ENCODE measurements around the gene LCNL1.

LCNL1 gene

DNA sequence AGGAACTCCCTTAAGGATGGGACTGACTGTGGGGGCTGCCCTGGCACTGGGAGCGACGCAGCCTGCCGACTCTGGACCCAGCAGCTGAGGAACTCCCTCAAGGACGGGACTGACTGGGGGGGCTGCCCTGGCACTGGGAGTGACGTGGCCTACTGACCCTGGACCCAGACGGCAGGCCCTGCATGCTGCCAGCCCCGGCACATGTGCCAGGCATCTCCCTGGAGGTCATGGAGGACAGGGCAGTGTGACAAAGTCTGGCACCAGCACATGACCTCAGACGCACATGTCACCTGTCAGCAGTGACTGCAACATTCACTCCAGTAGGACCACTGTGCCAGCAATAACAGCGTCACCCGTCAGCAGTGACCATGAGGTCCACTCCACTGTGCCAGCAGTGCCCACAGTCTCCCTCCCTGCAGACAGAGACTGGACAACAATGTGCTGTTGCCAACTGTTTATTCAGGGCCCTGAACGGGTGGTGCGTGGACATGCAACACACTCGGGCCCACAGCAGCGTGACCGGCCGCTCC, 42.7 kb upstream of the LCNL1 start:
- no peak overlapping the region for H3K4me3 ChIP-seq (ENCODE audit: low read depth, low read length)
- TF ChIP-seq, protein P1, sequence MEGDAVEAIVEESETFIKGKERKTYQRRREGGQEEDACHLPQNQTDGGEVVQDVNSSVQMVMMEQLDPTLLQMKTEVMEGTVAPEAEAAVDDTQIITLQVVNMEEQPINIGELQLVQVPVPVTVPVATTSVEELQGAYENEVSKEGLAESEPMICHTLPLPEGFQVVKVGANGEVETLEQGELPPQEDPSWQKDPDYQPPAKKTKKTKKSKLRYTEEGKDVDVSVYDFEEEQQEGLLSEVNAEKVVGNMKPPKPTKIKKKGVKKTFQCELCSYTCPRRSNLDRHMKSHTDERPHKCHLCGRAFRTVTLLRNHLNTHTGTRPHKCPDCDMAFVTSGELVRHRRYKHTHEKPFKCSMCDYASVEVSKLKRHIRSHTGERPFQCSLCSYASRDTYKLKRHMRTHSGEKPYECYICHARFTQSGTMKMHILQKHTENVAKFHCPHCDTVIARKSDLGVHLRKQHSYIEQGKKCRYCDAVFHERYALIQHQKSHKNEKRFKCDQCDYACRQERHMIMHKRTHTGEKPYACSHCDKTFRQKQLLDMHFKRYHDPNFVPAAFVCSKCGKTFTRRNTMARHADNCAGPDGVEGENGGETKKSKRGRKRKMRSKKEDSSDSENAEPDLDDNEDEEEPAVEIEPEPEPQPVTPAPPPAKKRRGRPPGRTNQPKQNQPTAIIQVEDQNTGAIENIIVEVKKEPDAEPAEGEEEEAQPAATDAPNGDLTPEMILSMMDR (IDR thresholded peaks at IDR 0.05; ENCODE audit: borderline replicate concordance, insufficient read depth, low read depth, low read length) = no peak

DNA sequence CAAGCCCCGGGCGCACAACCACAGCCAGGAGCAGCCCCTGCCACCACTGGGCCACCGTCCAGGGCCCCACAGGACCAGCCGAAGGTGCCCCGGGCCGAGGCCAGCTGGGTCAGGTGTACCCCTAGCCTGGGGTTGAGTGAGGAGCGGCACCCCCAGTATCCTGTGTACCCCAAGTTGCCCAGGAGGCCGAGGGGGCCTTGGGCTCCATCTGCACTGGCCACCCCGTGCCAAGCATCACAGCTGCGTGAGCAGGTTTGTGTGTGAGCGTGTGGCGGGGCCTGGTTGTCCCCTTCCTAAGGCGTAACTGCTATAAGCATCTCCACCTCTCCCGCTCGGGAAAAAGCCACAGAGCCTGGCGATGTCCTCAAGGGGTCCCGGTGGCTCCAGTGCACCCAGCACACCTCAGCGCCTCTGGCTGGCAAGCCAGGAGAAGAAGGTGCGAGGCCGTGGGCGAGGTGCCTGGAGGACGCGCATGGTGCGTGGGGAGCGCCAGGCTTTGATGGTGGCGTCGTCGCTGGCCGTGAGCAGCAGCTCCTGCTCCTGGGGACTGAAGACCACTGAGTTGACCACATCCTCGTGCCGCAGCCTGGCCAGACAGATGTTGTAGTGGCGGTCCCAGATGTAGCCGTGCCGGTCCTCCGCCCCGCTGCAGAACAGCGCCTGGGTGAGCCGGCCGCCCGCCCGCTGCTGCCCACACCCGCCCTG, 42.1 kb upstream of the LCNL1 start:
- no peak overlapping the region for H3K4me3 ChIP-seq (ENCODE audit: low read depth, low read length)
- TF ChIP-seq, protein P1 (IDR thresholded peaks at IDR 0.05; ENCODE audit: borderline replicate concordance, insufficient read depth, low read depth, low read length) = no peak

DNA sequence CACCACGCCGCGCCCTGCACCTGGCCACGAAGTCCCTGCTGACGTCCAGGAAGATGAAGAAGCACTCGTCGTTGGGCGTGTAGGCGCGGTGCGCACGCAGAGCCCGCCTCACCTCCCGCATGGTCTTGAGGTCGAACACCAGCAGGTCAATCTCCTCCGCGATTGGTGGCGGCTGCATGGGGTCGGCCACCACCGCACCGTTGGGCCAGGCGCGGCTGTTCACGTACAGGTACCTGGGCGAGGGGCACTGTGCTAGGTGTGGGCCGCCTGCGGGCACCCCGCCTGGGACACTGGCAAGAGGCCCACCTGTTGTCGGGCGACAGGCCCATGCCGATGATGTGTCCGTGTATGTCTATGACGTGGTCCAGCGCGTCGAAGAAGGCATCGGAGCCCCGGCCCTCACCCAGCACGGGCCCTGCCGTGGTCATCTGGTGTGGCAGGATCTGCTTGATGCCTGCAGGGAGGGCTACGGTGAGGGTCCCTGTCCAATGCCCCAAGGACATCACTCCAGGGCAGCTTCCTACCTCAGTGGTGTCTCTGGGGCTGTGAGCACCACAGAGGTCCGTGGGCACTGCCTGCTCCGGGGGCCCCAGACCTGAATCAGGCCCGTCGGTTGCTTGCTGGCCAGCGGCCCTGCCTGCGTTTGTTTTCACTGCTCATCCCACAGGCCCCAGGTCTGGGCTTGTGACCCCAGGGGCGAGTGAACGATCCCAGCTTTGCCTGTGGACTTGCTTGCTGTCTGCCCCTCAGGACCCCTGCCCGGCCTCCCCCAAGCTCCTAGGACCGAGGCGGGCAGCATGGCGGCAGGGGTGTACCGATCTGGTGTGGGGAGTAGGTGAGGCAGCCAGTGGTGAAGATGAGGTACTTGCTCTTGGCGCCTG, 41.3 kb upstream of the LCNL1 start:
- no peak overlapping the region for H3K4me3 ChIP-seq (ENCODE audit: low read depth, low read length)
- TF ChIP-seq, protein P1 (IDR thresholded peaks at IDR 0.05; ENCODE audit: borderline replicate concordance, insufficient read depth, low read depth, low read length) = no peak

DNA sequence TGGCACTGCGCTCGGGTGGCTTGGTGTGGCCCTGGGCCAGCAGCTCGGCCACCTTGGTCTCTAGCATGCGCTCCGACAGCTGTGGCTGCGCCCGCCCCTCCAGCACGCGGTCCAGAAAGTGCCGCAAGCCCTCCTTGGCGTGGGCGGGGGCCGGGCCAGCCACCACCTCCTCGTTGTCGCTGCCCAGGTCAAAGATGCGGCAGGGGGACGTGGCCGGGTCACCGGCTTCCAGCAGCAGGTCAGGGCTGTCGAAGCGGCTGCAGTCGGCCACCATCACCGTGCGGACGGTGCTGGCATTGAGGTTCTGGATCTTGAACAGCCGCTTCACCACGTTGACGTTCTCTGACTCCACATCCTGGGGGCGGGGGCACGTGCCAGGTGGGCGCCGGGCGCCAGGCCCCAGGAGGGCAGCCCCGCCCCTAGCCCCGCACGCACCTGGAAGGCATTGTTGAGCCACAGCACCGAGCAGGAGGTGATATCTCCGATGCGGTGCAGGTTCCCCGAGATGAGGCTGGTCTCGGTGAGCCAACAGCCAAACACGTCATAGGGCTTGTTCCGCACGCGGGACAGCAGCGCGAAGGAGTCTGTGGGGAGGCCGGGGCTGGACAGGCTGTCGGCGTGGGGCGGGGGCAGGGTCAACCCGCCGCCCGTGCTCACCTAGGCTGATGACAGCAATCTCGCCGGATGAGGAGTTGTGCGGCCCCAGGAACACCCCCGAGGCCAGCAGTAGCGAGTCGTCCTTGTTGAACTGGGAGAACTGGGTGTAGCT, 40.5 kb upstream of the LCNL1 start:
- no peak overlapping the region for H3K4me3 ChIP-seq (ENCODE audit: low read depth, low read length)
- TF ChIP-seq, protein P1 (IDR thresholded peaks at IDR 0.05; ENCODE audit: borderline replicate concordance, insufficient read depth, low read depth, low read length) = no peak

DNA sequence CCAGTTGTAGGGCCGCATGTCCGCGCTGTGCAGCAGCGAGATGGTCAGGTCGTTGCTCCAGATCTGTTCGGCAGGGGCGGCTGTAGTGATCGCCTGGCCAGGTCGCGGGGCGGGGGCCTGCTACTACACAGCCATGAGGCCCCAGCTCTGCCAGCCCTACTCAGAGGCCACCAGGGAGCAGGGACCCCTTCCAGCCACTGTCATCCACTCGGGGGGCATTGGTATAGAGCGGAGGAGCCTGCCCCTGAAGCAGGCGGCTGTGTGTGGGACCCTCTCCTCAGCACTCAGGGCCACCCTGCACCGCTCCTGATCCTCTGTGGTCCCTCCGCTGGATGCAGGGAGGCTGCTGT, 39.9 kb upstream of the LCNL1 start:
- H3K4me3 ChIP-seq (ENCODE audit: low read depth, low read length) = no peak overlapping the region
- TF ChIP-seq, protein P1 (IDR thresholded peaks at IDR 0.05; ENCODE audit: borderline replicate concordance, insufficient read depth, low read depth, low read length) = no peak

DNA sequence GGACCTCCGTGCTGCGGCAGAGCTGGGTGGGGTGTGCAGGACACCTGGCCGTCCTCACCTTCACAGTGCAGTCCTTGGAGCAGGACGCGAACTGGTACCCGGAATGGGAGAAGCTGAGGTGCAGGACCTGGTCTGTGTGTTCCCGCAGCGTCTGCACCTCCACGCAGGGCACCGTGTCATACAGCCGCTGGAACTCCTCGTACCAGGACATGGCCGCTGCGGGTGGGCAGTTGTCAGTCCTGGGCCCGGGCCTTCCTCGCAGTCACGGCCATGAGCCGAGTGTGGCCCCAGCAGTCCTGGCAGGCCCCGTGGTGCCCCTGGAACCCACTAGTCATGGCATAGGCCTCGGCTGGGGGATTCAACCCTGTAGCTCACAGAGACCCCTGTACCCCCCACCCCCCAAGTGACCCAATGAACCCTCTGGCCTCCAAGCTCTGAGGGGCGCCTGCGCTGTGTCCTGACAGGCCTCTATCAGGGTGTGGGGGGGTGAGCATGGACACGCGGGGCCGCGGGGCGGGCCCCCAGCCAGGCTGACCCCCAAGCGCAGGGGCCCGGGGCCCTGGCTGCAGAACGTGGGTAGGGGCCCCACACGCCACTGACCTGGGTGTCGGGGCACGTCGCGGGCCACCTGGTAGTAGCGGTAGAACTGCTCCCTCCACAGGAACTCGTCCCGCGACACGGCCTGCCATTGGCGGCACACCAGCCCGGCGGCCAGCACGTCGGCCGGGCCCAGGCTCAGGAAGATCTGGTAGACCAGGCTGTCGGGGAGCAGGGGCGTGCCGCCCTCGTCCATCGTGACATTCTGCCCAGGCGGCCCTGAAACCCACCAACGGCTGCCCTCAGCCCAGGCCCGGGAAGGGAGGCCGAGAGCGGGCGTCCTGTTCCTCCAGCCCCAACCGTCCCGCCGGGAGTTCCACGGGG, 39.2 kb upstream of the LCNL1 start:
- TF ChIP-seq, protein P1 (IDR thresholded peaks at IDR 0.05; ENCODE audit: borderline replicate concordance, insufficient read depth, low read depth, low read length) = no peak
- peak overlapping the region; percentile 94 for H3K4me3 ChIP-seq (ENCODE audit: low read depth, low read length)

Data from GM12875 (cell line).